H9 (cell line): ENCODE results near the gene FEM1C. TPM values are rescaled to one million over a fixed set of nuclear protein-coding genes. Genes with fewer than 3 reads are reported as not detected.

Experiments used
- DNase-seq: peaks from one replicate; pipeline ENCODE4 v3.0.0-alpha.2; 2017
- H2AFZ ChIP-seq: one replicate; pipeline ENCODE4 v1.6.1; 2013; ENCODE audit warnings: mild to moderate bottlenecking, low read length, control low read depth, moderate library complexity
- H2AK5ac ChIP-seq: 2 replicates; pipeline ENCODE4 v1.6.1; 2013; ENCODE audit warnings: low read length, control low read depth, mixed read lengths; ENCODE audit not compliant: insufficient read length
- H2BK120ac ChIP-seq: one replicate; pipeline ENCODE4 v1.6.1; 2013; ENCODE audit warnings: low read depth, mild to moderate bottlenecking, low read length, control low read depth, inconsistent platforms; ENCODE audit not compliant: poor library complexity, severe bottlenecking
- H2BK12ac ChIP-seq: 2 replicates; pipeline ENCODE4 v1.6.1; 2013; ENCODE audit warnings: low read length, control low read depth, mixed read lengths, low read depth; ENCODE audit not compliant: insufficient read length
- H2BK15ac ChIP-seq: 2 replicates; pipeline ENCODE4 v1.6.1; 2013; ENCODE audit warnings: low read depth, low read length, control low read depth
- H2BK20ac ChIP-seq: one replicate; pipeline ENCODE4 v1.6.1; 2013; ENCODE audit warnings: low read depth, mild to moderate bottlenecking, low read length, control low read depth, inconsistent platforms; ENCODE audit not compliant: poor library complexity, severe bottlenecking
- H2BK5ac ChIP-seq: 2 replicates; pipeline ENCODE4 v1.6.1; 2013; ENCODE audit warnings: low read length, control low read depth, mixed read lengths; ENCODE audit not compliant: insufficient read length
- H3K14ac ChIP-seq: 2 replicates; pipeline ENCODE4 v1.6.1; 2013; ENCODE audit warnings: low read length, control low read depth; ENCODE audit not compliant: insufficient read depth
- H3K18ac ChIP-seq: 2 replicates; pipeline ENCODE4 v1.6.1; 2013; ENCODE audit warnings: low read depth, mild to moderate bottlenecking, mixed read lengths, low read length, control low read depth; ENCODE audit not compliant: insufficient read length
- H3K23ac ChIP-seq: 2 replicates; pipeline ENCODE4 v1.6.1; 2013; ENCODE audit warnings: low read length, control low read depth, mixed read lengths, low read depth; ENCODE audit not compliant: insufficient read length
- H3K23me2 ChIP-seq: 2 replicates; pipeline ENCODE4 v1.6.1; 2013; ENCODE audit warnings: low read depth, mild to moderate bottlenecking, mixed read lengths, low read length, control low read depth; ENCODE audit not compliant: insufficient read length, poor library complexity, severe bottlenecking
- H3K27ac ChIP-seq: 2 replicates; pipeline ENCODE4 v1.5.1; 2013; ENCODE audit warnings: low read length, control low read depth, mixed read lengths, low read depth; ENCODE audit not compliant: insufficient read length
- H3K27me3 ChIP-seq: 2 replicates; pipeline ENCODE4 v1.6.1; 2013; ENCODE audit warnings: low read length, control low read depth, inconsistent platforms; ENCODE audit not compliant: insufficient read depth
- H3K4ac ChIP-seq: 2 replicates; pipeline ENCODE4 v1.6.1; 2013; ENCODE audit warnings: low read depth, mild to moderate bottlenecking, control low read depth, inconsistent platforms, low read length, moderate library complexity
- H3K4me1 ChIP-seq: 2 replicates; pipeline ENCODE4 v1.6.1; 2013; ENCODE audit warnings: low read length, control low read depth, inconsistent platforms; ENCODE audit not compliant: insufficient read depth
- H3K4me2 ChIP-seq: 2 replicates; pipeline ENCODE4 v1.6.1; 2013; ENCODE audit warnings: low read length, control low read depth, mixed read lengths; ENCODE audit not compliant: insufficient read length, insufficient read depth
- H3K56ac ChIP-seq: 2 replicates; pipeline ENCODE4 v1.6.1; 2013; ENCODE audit warnings: low read depth, mild to moderate bottlenecking, mixed read lengths, low read length, control low read depth; ENCODE audit not compliant: insufficient read length
- H3K79me1 ChIP-seq: 2 replicates; pipeline ENCODE4 v1.6.1; 2013; ENCODE audit warnings: low read depth, mild to moderate bottlenecking, moderate library complexity, low read length, control low read depth, inconsistent platforms; ENCODE audit not compliant: insufficient read depth, poor library complexity, severe bottlenecking
- H3K79me2 ChIP-seq: 2 replicates; pipeline ENCODE4 v1.6.1; 2013; ENCODE audit warnings: low read length, control low read depth, inconsistent platforms; ENCODE audit not compliant: insufficient read depth
- H3K9ac ChIP-seq: 2 replicates; pipeline ENCODE4 v1.6.1; 2013; ENCODE audit warnings: low read length, control low read depth, mixed read lengths; ENCODE audit not compliant: insufficient read length; ENCODE audit errors: extremely low read depth
- H3K9me3 ChIP-seq: one replicate; pipeline ENCODE4 v1.6.1; 2013; ENCODE audit warnings: low read depth, low read length, inconsistent platforms; ENCODE audit not compliant: control insufficient read depth
- H3T11ph ChIP-seq: one replicate; pipeline ENCODE4 v1.6.1; 2013; ENCODE audit warnings: mild to moderate bottlenecking, low read length, control low read depth, inconsistent platforms
- H4K20me1 ChIP-seq: one replicate; pipeline ENCODE4 v1.6.1; 2013; ENCODE audit not compliant: control insufficient read depth, insufficient read length, insufficient read depth
- H4K5ac ChIP-seq: 2 replicates; pipeline ENCODE4 v1.6.1; 2013; ENCODE audit warnings: low read depth, mild to moderate bottlenecking, mixed read lengths, low read length, control low read depth; ENCODE audit not compliant: insufficient read length
- H4K8ac ChIP-seq: replicated peaks from 2 replicates; pipeline ENCODE4 v1.6.1; 2013; ENCODE audit warnings: low read length, control low read depth, mixed read lengths, low read depth; ENCODE audit not compliant: insufficient read length
- H4K91ac ChIP-seq: 2 replicates; pipeline ENCODE4 v1.6.1; 2013; ENCODE audit warnings: low read depth, mild to moderate bottlenecking, moderate library complexity, mixed read lengths, low read length, control low read depth; ENCODE audit not compliant: insufficient read length
- H3K27ac Mint-ChIP-seq, 3 experiments: 2 replicates in 2 of 3; 3 replicates in 1 of 3; pipeline ENCODE4 v1.8.0; 2020 to 2021; ENCODE audit warnings: mixed read lengths in 3 of 3, mild to moderate bottlenecking in 1 of 3, moderate library complexity in 1 of 3
- H3K27me3 Mint-ChIP-seq: 2 replicates; pipeline ENCODE4 v1.8.0; 2021; ENCODE audit warnings: low read depth, mild to moderate bottlenecking, moderate library complexity, mixed read lengths
- H3K36me3 Mint-ChIP-seq, 3 experiments: 2 replicates in 2 of 3; 3 replicates in 1 of 3; pipeline ENCODE4 v1.8.0; 2020 to 2021; ENCODE audit warnings: low read depth in 3 of 3, mixed read lengths in 3 of 3; ENCODE audit not compliant: insufficient read depth in 1 of 3
- H3K4me1 Mint-ChIP-seq, 2 experiments: 2 replicates each; pipeline ENCODE4 v1.8.0; 2020; ENCODE audit warnings: mixed read lengths in 2 of 2
- H3K4me3 Mint-ChIP-seq, 2 experiments: 2 replicates in 1 of 2; 3 replicates in 1 of 2; pipeline ENCODE4 v1.8.0; 2020 to 2021; ENCODE audit warnings: mild to moderate bottlenecking in 2 of 2, mixed read lengths in 2 of 2, moderate library complexity in 1 of 2
- H3K9me3 Mint-ChIP-seq, 2 experiments: 2 replicates in 1 of 2; 3 replicates in 1 of 2; pipeline ENCODE4 v1.8.0; 2020; ENCODE audit warnings: mild to moderate bottlenecking in 2 of 2, mixed read lengths in 2 of 2, moderate library complexity in 1 of 2
- CTCF ChIP-seq: fragments of 200-600 bp; sonication (generic); conservative IDR thresholded peaks from 3 replicates; pipeline ENCODE4 v1.8.0; 2021; ENCODE audit warnings: antibody characterized with exemption, mild to moderate bottlenecking
- WGBS: extraction: QIAGEN DNeasy Blood & Tissue Kit; methylation state at CpG from one replicate; pipeline ENCODE4 v1.1.7; 2013; ENCODE audit warnings: missing lambda C conversion rate, low lambda C conversion rate, mixed read lengths; ENCODE audit not compliant: insufficient read length; ENCODE audit errors: extremely low coverage; 5-methylcytosine and 5-hydroxymethylcytosine counted together
- long read RNA-seq: library from polyadenylated mRNA; unstranded; transcript quantifications from one replicate; pipeline ENCODE4 v2.0.0, GENCODE V29; 2020
- total RNA-seq: library from RNA; stranded (reverse); gene quantifications from 2 replicates; pipeline ENCODE4 v1.2.1, GENCODE V29; 2021

Gene FEM1C
- 15.2 and 16.1 TPM in 2 replicates for total RNA-seq
- long read RNA-seq, full-length matches to known transcripts = 36 of 39 reads
- long read RNA-seq, partial matches to known transcripts = 0 of 39 reads
- long read RNA-seq, other reads (novel, unspliced or antisense) = 3 of 39 reads

- Histone ChIP-seq H3K23me2 (peaks cover 9% of the 10 kb centered on the region), H3K18ac (peak within 1 kb of the TSS; percentile 95), H3K9me3 (no peaks in the 10 kb centered on the region), H2AK5ac (no peak within 1 kb of the TSS), H3K27ac (peak within 1 kb of the TSS; percentile 41), H3K23ac (no peak within 1 kb of the TSS), H2BK120ac (peak within 1 kb of the TSS; percentile 92), H4K91ac (no peak within 1 kb of the TSS), H2BK20ac (no peak within 1 kb of the TSS), H3K79me2 (peaks cover 25% of the 10 kb centered on the region; the same call in 1 of the 2 replicates), H3K27me3 (no peaks in the 10 kb centered on the region), H2BK5ac (no peak within 1 kb of the TSS), H4K8ac (no peak within 1 kb of the TSS), H3K4me1 (no peaks in the 10 kb centered on the region; the same call in 1 of the 2 replicates), H3K4me2 (peak within 1 kb of the TSS; percentile 92), H4K20me1 (no peaks in the 10 kb centered on the region), H2AFZ (no peak within 1 kb of the TSS), H2BK12ac (no peak within 1 kb of the TSS), H3T11ph (no peak within 1 kb of the TSS), H3K14ac (peak within 1 kb of the TSS; percentile 91), H3K9ac (peak within 1 kb of the TSS; percentile 90), H4K5ac (no peak within 1 kb of the TSS), H3K79me1 (no peaks in the 10 kb centered on the region), H3K4ac (peak within 1 kb of the TSS; percentile 58; the same call in 1 of the 2 replicates), H2BK15ac (no peak within 1 kb of the TSS), H3K56ac (no peak within 1 kb of the TSS)
- peaks cover 20 to 39% (median 36%) of the 10 kb centered on the region in 3 experiments for H3K36me3 Mint-ChIP-seq
- peak within 1 kb of the TSS; percentile 94 to 99 for H3K4me3 Mint-ChIP-seq
- peaks cover 12 to 13% of the 10 kb centered on the region in 2 experiments; a peak in 4 of 5 replicates for H3K9me3 Mint-ChIP-seq
- no CpG with 5 or more reads among the region's 82 CpGs for WGBS
- peaks cover 41 to 43% of the 10 kb centered on the region in 2 experiments for H3K4me1 Mint-ChIP-seq
- no peak for TF ChIP-seq CTCF
- peak within 1 kb of the TSS; percentile 97 to 98 (median 97) for H3K27ac Mint-ChIP-seq
- DNase-seq = peak; percentile 99
- no peaks in the 10 kb centered on the region for H3K27me3 Mint-ChIP-seq
These were observed at the start of gene FEM1C for GRCh38 chr5:115544436-115545350. FEM1C (minus strand) TSS chr5:115544775; CDS start chr5:115543493, 1,282 bp downstream.
